Measurements from ENCODE around the gene NPIPB8.
"Not testable (repeated sequence)": the region's sequence is repeated elsewhere in the genome, so short reads cannot be mapped to it uniquely, and the experiment has no call there.

Gene NPIPB8

DNA sequence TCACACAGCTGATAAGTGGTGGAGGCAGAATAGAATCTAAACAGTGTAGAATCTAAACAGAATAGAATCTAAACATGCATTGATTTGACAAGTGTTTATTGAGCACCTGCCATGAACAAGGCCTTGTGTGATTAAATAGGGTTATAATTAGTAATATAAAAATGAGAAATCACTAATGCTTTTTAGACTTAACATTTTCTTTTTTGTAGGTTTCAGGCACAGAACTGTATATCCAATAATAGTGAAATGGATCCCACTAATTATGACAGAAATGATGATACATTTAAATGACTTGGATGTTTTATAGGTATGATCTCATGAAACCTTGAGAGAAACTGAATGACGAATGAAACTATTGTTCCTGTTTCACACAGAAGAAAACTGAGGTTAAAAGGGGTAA is at the start of gene NPIPB8:
NPIPB8 (plus strand) TSS at position 301 of the 400 bp plus-strand sequence. CDS start 296 bp downstream, outside the sequence.
- DNase-seq: not testable (repeated sequence)

GRCh38 chr16:28589069-28589468 is 48.8 kb upstream of the NPIPB8 start:
- DNase-seq: no peak

DNA sequence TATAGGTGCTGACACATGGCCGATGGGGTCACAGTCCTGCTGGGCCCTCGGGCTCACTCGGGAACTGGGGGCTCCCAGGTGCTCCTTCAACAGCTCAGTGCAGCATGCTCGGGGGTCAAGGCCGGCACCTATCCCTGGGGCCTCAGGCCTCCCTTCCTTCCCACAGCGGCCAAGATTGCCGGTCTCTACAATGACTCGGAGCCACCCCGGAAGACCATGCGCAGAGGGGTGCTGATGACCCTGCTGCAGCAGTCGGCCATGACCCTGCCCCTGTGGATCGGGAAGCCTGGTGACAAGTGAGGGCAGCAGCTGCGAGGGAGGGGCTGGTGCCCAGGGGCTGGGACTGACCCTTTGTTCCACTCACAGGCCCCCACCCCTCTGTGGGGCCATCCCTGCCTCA is 47.9 kb upstream of the NPIPB8 start:
- DNase-seq: no peak

- DNase-seq: no peak
Measured at GRCh38 chr16:28590384-28591340, 47.2 kb upstream of the NPIPB8 start.

- no peak for DNase-seq
Measured at GRCh38 chr16:28591355-28591754, 46.5 kb upstream of the NPIPB8 start.

DNA sequence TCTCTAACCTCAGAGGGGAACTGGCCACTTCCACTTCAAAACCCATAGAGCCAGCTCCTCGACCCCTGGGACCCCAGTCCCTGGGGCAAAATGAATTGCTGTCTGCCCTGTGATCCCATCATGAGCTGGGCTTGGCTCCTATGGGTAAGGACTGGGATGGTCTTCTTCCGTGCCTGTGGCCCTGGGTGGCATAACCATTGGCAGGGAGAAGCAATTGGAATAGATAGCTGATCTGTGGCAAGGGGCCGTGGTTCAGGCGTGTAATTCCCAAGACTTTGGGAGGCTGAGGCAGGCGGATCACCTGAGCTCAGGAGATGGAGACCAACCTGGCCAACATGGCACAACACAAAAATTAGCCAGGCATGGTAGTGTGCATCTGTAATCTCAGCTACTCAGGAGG is 45.4 kb upstream of the NPIPB8 start:
- no peak for DNase-seq

DNA sequence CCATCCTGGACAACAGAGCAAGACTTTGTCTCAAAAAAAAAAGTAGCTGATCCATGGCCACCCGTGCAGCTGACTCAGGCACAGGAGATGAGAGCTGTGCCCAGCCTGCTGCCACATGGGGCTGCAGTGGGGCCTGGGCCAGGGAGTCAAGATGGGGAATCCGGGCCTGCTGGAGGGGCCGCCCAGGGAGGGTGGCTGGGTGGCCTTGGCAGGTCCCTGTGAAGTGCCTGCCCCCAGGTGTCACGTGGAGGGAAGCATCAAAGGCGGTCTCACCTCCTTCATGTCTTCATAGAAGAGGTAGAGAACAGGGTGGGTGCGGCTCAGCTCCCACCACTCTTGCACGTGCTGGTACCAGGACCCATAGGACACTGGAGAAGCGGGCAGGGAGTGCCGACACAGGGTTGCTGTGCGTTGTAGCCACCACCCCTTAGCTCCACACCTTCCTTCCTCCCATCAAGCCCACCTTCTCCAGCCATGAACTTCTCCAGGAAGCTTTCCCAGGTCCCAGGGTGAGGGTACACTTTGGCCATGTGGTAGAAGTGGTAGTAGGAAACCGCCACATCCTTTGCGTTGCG is 44.8 kb upstream of the NPIPB8 start:
- no peak for DNase-seq

DNA sequence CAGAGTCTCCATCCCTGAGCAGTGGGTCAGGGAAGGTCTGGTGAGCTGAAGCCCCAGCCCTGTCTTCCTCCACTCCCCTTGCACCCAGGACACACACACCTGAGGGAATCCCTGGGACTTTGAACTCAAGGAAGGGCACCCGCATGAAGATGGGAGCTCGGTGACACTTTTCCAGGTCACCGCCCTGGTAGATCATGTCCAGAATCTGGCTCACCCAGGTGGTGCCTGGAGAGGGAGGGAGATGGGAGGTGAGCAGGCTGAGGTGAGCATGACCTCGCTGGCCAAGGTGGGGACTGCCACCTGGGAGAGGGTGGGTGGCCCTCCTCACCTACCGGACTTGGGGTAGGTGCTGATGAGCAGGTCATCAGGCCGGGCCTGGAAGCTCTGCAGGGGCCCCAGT is 42.4 kb upstream of the NPIPB8 start:
- DNase-seq: not testable (repeated sequence)

DNA sequence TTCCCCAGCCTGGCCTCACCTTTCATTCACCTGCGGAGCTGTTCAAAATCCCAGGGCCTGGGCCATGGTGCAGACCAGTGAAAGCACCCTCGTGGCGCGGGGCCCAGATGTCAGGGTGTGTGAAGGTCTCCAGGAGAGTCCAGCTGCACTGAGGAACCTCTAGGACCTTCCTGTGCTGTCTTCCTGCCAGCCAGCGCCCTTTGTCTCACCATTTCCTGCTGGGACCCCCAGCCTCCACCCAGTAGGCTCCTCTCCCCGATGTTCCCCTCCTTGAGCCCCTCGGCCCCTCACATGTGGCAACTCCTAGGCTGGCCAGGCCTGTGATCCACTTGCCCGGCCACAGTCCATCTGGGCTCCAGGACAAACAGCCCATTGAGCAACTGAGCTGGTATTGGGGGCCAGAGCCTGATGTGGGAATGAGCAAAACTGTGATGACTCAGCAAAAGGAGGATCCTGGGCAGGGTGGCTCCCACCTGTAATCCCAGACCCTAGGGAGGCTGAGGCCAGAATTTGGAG is 41.7 kb upstream of the NPIPB8 start:
- no peak for DNase-seq

GRCh38 chr16:28596840-28597691 is 40.8 kb upstream of the NPIPB8 start, which contains the start of gene SULT1A2:
Gene SULT1A2, minus strand, starts transcription at chr16:28597050. Its CDS starts 1,120 bp downstream, at chr16:28595930.
- no peak for DNase-seq

DNA sequence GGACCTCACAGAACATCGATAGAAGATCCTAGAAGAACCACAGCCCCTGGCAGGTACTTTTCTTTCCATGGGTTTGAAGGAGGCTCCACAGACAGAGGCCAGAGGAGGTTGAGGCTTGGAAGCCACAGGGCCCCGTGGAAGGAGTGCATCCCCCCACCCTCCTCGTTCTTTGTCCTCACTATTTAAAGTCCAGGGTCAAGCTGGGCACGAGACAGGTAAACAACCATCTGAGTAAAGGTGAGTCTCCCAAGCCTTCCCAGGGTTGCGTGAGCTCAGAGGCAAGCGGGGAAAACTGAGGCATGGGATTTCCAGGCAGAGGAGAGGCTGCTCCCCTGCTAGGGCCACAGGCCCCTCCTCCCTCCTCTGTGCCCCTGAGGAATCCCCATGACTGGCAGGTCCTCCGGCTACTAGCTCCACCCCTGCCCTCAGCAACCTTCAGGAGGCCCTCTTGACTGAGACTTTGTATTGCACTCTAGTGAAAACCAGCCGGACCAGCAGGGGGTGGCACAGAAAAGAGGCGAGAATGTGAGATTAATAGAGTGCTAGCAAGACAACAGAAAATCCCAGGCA is 40.1 kb upstream of the NPIPB8 start:
- no peak for DNase-seq

DNA sequence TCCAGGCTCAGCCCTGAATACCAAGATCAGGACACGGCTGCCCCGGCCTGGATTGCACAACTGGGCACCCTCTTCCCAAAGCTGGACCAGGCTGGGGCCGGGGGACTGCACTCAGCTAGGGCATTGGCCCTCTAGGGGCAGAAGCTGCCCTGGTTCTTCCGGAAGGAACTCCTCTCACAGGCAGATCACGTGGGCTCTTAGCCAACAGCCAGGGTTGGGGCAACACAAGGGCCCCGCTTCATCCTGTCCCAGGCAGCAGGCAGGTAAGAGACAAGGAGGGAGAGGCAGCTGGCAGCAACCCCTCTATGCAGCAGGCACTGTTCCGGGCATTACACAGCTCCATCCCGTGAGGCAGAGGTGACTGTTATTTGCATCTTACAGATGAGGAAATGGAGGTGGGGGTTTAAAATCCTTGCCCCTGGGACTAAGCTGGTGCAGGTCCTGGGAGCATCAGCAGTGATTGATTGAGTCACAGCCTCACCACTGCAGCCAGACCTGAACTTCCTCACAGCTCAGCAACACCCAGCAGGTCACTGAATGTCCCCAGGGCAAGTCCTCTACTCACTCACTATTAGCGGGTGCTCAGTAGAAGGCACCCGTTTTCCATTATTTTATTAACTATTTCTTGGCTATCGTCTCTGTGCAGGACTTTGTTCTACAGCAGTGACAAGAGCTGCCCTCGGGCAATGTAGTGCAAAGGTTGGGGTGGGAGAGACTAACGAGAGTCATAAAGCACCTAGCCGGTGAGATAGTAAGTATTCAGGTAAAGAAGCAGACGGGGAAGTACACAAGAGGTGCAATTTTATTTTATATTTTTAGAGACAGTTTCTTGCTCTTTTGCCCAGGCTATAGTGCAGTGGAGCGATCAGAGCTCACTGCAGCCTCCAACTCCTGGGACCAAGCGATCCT is 38.2 kb upstream of the NPIPB8 start:
- DNase-seq: not testable (repeated sequence)

DNA sequence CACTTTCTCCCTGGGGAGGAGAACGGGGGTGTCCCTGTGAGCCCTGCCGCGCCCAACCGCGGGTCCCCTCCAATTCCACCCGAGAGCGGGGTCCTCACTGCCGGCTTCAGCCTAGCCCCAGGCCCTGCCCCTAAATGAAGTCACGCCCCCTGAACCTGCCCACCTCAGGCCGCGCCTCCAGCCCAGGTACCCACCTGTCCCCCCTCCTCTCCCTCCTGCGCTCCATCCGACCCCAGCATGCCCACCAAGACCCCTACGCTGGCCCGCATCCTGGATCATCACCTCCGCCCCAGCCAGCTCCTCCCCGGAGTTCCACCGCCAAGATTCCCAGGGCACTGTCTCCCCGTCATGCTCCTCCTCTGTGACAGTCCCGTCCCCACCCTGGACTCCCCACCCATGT is 36.9 kb upstream of the NPIPB8 start:
- not testable (repeated sequence) for DNase-seq

DNA sequence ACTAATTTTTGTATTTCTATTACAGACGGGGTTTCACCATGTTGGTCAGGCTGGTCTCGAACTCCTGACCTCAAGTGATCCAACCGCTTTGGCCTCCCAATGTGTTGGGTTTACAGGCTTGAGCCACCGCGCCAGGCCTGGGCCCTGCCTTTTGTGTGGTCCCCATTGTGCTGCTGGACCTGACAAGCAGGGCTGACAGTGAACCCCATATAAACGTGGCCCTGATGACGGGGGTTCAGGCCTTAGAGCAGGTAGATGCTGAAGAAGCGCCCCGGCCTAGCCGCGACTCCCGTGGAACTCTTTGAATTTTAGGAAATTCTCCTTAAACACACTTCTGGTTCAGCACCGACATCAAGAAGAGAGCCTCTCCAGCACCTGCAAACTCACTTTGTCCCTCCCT is 36.3 kb upstream of the NPIPB8 start:
- not testable (repeated sequence) for DNase-seq

- not testable (repeated sequence) for DNase-seq
Measured at GRCh38 chr16:28602062-28602461, 35.8 kb upstream of the NPIPB8 start.

DNA sequence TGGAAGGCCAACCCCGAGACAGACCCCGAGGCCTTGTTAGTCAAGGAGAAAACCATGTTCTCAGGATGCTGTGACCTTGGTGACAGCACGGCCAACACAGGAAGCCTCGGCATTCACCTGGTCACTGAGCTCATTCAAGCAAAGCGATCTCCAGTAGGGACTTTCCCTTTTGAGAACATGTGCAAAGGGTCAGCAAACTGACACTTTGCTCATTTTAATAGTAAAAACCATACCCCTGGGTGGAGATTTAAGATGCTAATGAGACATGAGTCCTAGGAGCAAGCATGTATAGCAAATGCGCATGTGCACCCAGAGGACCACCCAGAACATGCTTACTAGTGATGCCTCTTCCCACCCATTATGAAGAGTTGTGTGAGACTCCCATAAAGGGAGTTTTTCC is 35.3 kb upstream of the NPIPB8 start:
- no peak for DNase-seq

DNA sequence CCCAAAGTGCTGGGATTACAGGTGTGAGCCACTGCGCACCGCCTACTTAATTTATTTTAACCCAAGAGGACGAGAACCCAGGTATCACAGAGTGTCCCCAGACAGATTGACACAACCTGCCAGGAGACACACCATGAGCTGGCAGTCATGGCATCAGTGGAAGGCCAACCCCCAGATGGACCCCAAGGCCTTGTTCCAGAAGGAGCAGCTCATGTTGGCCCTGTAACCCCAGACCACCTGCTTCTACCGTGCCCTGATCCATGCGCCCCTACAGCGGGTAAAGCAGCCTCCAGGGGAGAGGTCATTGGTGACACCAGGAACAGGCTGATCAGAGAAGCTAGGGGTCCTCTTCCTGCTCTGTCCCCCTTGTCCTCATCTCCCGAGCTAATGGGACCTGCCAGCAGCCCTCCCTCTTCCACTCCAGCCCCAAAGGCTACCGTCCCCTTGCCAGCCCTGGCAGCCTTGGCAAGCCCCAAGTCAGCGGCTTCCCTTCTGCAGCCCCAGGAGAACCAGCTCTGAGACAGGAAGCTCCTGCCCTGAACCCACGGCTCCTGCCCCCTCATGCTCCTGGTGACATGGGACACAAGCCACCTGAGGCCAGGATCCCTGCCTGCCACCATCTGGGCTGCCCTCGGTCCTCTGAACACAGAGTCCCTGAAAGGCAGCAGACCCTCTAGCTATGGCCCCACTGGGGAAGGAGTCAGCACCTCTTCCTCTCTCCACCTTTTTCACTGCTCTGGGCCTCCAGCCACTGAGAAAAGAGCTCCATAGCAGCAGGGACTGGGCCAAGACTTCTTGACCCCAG is 34.3 kb upstream of the NPIPB8 start:
- no peak for DNase-seq

DNA sequence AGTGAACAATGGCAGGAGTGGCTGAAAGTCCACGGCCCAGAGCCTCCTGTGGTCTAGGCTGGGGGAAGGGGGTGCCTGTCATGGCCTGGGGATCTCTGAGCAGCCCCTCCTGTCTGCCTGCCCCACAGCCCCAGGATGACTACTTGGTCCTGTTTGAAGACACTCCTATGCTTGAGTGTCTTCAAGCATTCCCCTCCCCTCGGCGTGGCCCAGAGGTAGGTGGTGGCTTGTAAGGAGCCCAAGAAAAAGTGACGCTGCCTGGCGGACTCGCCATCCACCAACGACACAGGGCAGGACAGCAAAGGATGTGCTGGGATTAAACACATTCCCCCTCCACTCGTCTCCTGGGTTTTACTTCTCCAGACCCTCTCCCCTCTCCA is 33.7 kb upstream of the NPIPB8 start:
- no peak for DNase-seq

DNA sequence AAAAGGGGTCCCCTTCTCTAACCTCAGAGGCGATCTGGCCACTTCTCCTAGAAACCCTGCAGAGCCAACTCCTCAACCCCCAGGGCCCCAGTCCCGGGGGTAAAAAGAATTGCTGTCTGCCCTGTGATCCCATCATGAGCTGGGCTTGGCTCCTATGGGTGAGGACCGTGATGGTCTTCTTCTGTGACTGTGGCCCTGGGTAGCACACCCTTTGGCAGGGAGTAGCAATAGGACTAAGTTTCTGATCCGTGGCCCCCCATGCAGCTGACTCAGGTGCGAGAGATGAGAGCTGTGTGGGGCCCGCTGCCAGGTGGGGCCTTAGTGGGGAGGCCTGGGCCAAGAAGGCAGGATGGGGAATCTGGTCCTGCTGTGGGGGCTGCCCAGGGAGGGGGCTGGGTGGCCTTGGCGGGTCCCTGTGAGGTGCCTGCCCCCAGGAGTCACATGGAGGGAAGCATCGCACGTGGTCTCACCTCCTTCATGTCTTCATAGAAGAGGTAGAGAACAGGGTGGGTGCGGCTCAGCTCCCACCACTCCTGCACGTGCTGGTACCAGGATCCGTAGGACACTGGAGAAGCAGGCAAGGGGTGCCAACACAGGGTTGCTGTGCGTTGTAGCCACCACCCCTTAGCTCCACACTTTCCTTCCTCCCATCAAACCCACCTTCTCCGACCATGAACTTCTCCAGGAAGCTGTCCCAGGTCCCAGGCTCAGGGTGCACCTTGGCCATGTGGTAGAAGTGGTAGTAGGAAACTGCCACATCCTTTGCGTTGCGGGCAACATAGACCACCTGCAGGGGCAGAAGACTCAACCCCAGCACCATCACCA is 31.4 kb upstream of the NPIPB8 start:
- DNase-seq: no peak
